ENCODE measurements around the gene ASS1. TPM values are rescaled to one million over a fixed set of nuclear protein-coding genes. Genes with fewer than 3 reads are reported as not detected.

Gene ASS1
- total and polyA plus RNA-seq, 2 of the 13 experiments (the other 11 are each of a cell fraction or from before 2014, with no cell fraction given): 77.6 to 122 TPM

DNA sequence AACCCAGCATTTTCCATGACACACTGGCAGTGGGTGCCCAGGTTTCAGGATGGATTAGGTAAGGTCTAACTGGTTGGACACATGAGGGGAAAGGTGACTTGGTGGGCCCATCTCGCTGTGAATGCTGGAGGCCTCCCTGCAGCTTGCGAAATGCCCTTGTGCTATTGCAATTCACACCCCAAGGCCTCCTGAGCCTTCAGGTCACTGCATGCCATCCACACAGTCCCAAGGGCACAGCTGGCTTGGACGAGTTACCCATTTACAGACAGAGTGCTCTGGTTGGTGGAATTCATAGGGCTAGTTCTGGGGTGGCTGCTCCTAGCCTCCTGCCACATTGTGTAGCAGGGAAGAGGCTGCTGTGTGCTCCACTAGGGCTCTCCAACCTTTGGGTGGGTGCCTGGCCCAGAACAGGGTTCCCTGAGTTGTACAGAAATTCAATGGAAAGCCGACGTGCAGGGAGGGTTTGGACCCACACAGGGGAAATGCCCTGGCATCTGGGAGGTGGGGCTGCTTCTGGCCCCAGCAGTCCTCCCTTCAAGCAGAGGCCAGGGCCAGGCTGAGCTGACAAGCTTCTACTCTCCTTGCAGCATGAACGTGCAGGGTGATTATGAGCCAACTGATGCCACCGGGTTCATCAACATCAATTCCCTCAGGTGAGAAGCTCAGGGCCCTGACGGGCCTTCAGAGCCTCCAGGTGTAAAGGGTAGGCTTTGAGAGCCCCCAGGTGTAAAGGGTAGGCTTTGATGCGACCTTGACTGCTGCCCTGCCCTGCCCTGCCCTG is 54.3 kb downstream of the ASS1 start (continued):
- TF ChIP-seq HNF1A (IDR thresholded peaks at IDR 0.05; ENCODE audit: low read depth) (peak; percentile 87), HNF1A (CRISPR knock-in tag; IDR thresholded peaks at IDR 0.05; ENCODE audit: borderline replicate concordance) (peak; percentile 98), KDM3A (CRISPR knock-in tag; IDR thresholded peaks at IDR 0.05; ENCODE audit: low read depth) (peak; percentile 57; the same call in 1 of the 2 replicates), SAP130 (CRISPR knock-in tag; IDR thresholded peaks at IDR 0.05; ENCODE audit: low read depth) (peak; percentile 93), RAD51 (IDR thresholded peaks at IDR 0.05; ENCODE audit: borderline replicate concordance) (no peak), REPIN1 (CRISPR knock-in tag; IDR thresholded peaks at IDR 0.05; ENCODE audit: borderline replicate concordance, low read depth) (peak; percentile 90), ZNF143 (CRISPR knock-in tag; IDR thresholded peaks at IDR 0.05) (peak; percentile 56; the same call in 1 of the 2 replicates), ZNF792 (CRISPR knock-in tag; IDR thresholded peaks at IDR 0.05) (peak; percentile 95), SMARCC2 (IDR thresholded peaks at IDR 0.05) (no peak), ZNF740 (CRISPR knock-in tag; IDR thresholded peaks at IDR 0.05) (0 out of 2 replicates have a peak, but pooled peaks have one; percentile 35), MAF1 (CRISPR knock-in tag; IDR thresholded peaks at IDR 0.05; ENCODE audit: borderline replicate concordance) (0 out of 2 replicates have a peak, but pooled peaks have one; percentile 79), SALL1 (CRISPR knock-in tag; IDR thresholded peaks at IDR 0.05) (peak; percentile 97), MIXL1 (CRISPR knock-in tag; IDR thresholded peaks at IDR 0.05) (peak; percentile 79; the same call in 1 of the 2 replicates), HMGXB4 (CRISPR knock-in tag; IDR thresholded peaks at IDR 0.05; ENCODE audit: borderline replicate concordance in 1 of 2, low read depth in 1 of 2) (peak; percentile 21 to 69; a peak in 1 of 4 replicates), ZNF747 (CRISPR knock-in tag; IDR thresholded peaks at IDR 0.05; ENCODE audit: borderline replicate concordance) (peak; percentile 56; the same call in 1 of the 2 replicates), RBFOX2 (IDR thresholded peaks at IDR 0.05; ENCODE audit: low read depth, low read length) (peak; percentile 48; the same call in 1 of the 2 replicates), U2AF1 (optimal IDR thresholded peaks at IDR 0.05; ENCODE audit: low read depth, low read length) (peak; percentile 54), HDAC1 (CRISPR knock-in tag; IDR thresholded peaks at IDR 0.05) (peak; percentile 92), ZNF580 (CRISPR knock-in tag; IDR thresholded peaks at IDR 0.05; ENCODE audit: borderline replicate concordance, low read depth) (peak; percentile 94; the same call in 1 of the 2 replicates), NFE2 (CRISPR knock-in tag; IDR thresholded peaks at IDR 0.05) (no peak)
- TF ChIP-seq, protein P1, sequence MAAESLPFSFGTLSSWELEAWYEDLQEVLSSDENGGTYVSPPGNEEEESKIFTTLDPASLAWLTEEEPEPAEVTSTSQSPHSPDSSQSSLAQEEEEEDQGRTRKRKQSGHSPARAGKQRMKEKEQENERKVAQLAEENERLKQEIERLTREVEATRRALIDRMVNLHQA (CRISPR knock-in tag; IDR thresholded peaks at IDR 0.05): no peak
- TF ChIP-seq, protein P2, sequence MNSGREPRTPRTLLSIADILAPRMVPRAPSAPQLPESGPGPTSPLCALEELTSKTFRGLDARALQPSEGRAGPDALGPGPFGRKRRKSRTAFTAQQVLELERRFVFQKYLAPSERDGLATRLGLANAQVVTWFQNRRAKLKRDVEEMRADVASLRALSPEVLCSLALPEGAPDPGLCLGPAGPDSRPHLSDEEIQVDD (CRISPR knock-in tag; IDR thresholded peaks at IDR 0.05; ENCODE audit: borderline replicate concordance): no peak

All from HepG2 (cell line).